HG03575 (cell line): ENCODE measurements around the gene RNF4.

Experiments used
- ATAC-seq: cut with Tn5 transposase; IDR thresholded peaks from one replicate; pipeline ENCODE4 v1.9.1; 2021; ENCODE audit not compliant: unreplicated experiment, insufficient number of reproducible peaks, low FRiP score; ENCODE audit errors: extremely low read depth

RNF4 gene

DNA sequence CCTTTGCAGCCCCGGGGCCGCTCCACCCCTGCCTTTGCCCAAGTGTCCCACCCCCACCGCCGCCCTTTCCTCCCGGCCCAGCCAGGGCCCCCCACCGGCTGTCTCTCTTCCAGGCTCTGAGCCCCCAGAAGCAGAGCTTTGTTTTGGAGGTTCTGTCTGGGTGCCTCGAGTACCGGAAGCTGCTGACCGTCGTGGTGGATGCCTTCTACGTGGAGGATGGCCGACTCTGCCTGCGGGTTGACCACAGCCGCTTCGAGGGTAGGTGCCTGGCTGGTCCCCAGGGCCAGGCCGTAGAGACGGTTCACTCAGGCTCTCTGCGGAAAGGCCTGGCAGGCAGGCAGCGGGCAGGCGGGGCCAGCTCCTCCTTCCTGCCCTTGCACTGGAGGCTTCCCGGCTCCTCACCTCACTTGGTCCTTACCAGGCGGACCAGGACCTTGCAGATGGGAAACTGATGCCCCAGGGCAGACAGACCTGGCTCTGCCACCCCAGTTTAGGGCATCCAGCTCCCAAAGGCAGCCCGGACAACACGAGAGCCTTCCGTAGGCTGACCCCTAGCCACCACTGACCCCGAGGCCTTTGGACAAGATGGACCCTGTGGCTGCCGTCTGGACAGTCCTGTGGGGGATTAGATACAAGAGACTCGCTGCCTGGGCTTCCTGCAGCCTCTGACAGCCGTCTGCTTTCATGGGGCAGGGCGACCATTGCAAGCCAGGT, 32.0 kb upstream of the RNF4 start:
- no peak for ATAC-seq

DNA sequence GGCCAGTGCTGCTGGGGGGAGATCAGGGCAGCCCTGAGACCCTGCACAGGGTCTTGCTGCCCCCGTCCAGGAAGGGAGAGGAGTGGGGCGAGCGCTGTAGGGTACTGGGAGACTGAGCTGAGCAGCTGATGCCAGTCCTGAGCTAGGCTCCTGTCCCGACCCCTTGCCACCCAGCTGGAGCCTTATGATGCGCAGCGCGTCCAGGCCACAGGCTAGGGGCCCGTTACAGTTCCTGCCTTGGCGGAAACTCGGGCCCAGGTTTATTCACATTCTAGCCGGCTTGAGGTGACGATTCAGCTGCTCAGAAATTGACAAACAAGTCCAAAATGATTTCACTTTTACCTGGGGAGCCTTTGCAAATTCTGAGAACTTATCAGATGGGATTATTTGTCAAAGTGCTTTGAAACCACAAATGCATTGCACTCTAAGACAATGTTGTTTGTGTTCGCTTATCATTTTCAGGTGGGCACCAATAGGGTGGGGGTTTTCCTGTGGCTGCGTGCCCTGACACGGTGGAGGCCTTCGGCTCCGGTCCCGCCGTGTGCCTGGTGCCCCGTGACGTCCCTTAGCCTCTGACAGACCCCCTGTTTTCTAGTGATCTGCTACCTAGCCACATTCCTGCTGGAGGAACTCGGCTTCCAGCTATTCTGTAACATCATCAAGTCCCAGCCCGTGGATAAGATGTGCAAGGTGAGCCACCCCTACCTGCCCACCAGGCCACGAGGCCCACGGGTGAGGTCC, 31.3 kb upstream of the RNF4 start:
- no peak for ATAC-seq

DNA sequence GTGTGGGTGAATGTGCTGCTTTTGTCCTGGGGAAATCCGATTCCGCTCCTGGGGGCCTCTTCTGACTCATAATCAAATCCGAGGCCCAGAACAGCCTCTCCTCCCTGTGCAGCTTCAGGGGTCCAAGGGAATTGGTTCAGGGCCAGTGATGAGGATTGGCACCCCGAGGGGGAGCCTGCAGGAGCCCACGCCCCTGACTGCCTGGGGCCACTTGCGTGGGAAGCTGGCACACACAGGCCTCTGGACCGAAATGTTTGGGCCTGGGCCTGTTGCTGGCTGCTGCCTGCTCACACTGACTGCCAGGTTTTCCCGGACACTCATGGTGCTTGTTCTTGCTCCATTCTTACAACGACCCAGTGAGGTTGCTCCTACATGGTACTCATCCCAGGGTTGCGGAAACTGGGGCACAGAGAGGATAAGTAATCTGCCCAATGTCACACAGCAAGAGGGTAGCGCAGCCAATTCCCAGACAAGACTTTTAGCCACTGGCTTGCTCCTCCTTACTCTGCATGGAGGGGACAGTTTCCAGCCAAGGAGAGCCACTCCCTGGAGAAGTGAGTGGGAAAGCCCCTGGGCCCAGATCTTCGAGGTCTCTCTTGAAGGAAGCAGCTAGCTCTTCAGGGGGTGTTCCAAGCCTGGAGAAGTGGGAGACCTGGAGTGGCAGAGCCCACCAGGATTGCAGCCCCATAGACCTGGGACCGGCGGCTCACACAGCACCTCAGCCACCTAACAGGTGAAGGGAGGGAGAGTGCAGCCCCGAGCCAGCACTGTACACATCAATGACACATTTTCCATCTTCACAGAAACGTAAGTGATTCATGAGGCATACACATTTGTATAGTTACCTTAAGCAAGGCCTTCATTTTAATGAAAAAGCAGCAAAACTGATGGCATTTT, 29.8 kb upstream of the RNF4 start:
- no peak for ATAC-seq

DNA sequence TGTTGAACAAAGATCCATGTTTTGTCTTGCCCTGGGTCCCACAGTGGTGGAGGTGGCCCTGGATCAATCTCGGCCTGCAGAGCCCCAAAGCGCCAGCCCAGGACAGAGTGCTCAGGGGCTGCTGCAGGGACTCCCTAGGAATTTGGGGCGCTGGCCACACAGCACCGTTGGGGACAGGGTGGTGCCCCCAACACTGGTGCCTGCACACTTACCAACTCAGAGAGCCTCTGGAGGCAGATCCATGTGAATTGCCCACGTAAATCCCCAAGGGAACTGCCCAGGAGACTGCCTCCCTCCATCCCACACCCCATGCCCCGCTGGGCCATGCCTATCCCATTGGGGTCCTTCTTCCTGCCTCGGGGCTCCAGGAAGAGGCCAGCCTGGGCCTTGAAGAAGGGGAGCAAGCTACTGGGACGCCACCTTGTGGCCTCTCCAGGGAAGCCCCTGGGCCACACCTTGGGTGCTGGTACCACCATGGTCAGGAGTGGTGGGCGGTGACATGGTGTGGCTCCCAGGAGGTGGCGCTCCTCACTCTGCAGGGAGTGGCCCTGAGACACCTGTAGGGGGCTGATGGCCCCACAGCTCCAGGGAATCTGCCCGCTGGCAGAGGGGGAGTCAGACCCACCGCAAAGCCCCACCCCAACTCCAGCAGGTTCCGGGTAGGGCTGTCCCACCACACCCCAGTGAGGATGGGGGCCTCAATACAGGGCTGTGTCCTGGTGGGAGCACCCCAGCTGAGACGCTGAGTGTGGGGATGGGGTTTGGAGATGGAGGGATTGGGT, 27.3 kb upstream of the RNF4 start:
- ATAC-seq = no peak

DNA sequence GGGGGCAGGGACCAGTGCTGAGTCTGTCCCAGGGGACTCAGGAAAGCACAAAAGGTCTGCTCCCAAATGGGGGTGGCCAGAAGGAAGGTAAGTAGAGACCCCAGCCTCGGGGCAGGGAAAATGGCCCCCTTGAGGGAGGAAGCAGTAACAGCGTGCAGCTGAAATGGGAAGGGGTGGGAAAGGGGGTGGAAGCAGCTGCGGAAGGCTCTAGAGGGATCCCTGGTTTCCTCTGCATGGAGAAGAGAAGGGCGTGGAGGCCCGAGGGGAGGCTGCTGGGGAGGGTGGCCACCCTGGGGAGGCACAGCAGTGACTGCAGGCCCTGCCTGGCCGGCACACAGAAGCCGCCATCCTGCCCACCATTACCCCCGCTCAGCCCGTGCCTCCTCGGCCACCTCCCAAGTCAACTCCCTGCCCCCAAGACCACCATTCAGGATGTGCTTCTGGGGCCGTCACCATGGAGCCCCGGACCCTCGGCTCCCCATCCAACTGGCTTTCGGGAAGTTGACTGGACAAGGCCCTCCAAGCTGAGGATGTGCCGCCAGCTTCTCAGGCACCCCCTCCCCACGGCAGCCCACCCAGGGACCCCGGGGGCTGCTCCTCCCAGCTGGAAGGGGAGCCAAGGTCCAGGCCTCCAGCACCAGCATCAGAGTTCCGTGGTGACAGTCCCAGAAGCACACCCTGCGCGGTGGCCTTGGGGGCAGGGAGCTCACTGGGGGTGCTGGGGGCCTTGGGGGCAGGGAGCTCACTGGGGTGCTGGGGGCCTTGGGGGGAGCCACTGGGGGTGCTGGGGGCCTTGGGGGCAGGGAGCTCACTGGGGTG, 26.5 kb upstream of the RNF4 start:
- ATAC-seq = no peak

DNA sequence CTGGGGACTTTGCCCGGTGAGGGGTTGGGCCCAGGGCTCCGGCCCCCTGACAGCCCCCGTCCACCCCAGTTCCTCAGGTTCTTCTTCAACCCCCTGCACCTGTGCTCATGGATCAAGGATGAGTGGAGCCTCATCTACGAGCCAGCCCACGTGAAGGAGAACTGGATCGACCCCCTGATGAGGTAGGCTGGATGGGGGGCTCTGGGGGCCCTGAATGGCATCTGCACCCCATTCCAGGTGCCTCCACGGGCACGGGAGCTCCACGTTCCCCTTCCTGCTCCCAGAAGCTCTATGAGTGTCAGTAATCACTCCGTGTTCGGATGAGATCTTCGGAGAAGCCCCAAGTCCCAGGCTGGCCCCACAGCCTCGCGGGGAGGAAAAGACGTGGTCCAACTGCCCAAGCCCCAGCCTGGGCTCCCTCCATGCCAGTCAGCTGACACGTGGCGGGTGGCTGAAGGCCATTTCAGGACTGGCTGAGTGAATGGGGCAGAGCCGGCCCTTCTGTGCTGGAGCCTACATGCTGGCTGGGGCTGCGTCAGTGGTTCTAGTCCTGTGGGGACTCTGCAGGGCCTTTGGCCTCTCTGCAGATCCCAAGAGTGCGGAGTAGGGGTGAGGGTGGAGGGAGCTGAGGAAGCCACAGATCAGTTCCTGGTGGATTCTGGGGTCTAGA, 25.7 kb upstream of the RNF4 start:
- ATAC-seq = no peak

DNA sequence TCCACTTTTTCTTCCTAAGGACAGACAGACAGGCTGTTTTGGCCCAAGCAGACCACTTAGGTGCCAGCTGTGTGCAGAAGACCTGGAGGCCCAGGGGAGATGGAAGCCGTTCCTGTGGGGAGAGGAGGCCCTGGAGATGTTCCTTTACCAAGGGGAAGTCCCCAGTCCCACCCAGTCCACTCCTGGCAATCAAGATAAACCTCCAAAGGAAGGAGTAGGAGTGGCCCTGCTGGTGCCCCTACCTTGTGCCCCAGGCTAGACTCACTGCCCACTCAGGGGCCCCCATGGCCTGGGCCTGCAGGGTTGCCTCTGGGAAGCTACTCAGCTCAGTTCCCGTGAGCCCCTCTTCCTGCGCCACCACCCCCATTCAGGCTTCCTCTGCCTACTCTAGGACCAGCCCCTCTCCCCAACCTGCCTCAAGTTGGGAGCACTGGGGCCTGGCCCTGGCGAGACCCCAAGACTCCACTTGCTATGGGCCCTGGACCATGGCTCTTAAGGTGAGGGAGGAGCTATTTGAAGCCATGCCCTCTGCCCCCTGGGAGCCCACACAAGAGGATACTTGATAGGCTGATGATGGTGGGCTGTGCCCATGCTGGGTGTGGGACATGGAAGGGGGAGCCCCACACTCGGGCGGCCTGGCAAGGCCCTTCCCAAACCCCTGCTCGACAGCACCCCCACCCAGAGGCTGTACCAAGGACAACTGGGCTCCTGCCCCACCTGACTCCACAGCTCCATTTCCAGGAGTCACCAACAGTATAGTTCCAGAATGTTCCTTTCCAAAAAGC, 24.8 kb upstream of the RNF4 start:
- ATAC-seq = no peak

DNA sequence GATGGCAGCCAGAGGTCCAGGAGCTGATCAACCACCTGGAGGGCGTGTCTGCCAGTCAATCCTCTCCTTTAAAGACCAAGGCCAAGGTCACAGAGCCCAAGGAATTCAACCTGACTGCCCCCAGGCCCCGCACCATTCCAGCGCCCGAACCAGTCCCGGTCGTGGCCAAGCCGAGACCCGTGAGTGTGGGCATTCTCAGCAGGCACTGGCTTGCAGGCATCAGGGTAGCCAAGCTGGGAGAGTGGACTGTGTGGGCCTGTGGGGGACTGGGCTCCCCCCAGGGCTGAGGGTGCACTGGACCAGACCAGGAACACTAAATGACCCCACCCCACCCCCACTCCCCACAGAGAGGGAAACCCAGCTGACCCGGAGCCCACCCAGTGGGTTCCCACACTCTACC, 23.8 kb upstream of the RNF4 start:
- no peak for ATAC-seq

DNA sequence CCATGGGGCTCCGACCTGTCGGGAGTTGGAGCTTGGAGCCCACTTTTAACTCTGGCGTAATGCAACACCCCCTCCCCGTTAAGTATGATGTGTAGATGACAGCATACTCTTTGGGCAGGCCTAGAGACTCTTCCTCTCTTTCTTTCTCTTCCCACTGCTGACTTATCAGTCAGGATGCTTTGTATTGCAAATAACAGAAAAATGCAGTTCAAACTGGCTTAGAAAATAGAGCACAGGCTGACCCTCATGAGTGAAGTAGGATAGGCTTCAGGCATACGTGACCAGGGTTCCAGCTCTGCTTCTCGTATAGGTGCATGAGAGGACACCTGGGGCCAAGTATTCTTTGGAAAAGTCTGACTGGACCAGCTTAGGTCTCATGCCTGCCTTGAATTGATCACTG, 23.3 kb upstream of the RNF4 start:
- no peak for ATAC-seq

DNA sequence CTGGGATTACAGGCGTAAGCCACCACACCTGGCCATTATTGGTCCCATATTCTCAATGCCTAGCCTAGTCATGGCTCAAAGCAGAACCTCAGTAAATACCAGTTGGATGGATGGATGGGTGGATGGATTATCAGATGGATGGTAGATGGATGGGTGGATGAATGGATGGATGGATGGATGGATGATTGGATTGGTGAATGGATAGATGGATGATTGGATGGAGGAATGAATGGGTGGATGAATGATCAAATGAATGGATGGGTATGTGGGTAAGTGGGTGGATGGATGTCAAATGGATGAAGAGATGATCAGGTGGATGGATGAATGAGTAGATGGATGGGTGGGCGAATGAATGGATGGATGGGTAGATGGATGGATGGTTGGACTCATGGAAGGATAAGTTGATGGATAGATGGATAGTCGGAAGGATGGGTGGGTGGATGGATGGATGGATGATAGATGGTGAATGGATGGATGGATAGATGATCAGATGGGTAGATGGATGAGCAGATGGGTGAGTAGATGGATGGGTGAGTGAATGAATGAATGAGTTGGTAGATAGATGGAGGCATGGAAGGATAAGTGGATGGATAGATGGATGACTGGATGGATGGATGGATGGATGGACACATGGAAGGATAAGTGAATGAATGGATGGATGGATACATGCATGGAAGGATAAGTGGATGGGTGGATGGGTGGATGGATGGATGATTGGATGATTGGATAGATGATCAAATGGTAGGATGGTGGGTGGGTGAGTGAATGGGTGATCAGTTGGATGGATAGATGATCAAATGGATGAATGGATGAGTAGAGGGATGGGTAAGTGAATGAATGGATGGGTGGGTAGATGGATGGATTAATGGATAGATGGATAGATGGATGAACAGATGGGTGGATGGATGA, 22.0 kb upstream of the RNF4 start:
- ATAC-seq = no peak

DNA sequence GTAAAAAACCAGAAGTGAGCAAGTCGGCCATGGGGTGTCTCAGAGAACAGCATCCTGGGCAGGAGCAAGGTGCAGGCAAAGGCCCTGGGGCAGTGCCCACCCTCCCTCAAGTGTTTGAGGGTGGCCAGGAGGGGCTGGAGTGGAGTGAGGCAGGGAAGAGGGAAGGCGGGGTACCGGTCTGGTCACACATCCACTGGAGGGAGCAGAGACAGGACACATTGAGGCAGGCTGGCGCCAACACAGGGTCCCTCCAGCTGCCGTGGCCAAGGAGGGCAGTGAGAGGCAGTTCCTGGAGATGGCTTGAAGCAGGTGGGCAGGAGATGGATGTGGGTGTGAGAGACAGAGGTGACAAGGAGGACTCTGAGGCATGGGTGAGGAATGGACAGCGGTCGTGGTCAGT, 20.3 kb upstream of the RNF4 start:
- ATAC-seq = no peak

DNA sequence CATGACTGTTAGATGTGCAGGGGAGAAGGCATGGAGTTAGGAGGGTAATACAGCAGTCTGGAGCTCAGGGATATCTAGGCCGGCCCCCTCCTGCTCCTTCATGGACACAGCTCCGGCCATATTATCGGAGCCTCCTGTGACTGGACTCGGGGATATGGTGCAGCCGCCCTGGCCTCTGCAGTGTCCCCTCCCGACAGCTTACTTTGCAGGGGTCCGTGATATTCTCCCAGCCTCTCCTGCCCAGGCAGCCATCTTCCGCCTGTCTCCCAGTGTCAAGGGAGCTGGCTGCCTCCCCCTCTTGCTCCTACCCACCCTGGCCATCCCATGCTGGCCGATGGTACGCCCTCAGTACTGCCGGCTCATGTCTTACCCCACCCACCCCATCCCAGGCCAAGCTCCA, 19.9 kb upstream of the RNF4 start:
- ATAC-seq = no peak

DNA sequence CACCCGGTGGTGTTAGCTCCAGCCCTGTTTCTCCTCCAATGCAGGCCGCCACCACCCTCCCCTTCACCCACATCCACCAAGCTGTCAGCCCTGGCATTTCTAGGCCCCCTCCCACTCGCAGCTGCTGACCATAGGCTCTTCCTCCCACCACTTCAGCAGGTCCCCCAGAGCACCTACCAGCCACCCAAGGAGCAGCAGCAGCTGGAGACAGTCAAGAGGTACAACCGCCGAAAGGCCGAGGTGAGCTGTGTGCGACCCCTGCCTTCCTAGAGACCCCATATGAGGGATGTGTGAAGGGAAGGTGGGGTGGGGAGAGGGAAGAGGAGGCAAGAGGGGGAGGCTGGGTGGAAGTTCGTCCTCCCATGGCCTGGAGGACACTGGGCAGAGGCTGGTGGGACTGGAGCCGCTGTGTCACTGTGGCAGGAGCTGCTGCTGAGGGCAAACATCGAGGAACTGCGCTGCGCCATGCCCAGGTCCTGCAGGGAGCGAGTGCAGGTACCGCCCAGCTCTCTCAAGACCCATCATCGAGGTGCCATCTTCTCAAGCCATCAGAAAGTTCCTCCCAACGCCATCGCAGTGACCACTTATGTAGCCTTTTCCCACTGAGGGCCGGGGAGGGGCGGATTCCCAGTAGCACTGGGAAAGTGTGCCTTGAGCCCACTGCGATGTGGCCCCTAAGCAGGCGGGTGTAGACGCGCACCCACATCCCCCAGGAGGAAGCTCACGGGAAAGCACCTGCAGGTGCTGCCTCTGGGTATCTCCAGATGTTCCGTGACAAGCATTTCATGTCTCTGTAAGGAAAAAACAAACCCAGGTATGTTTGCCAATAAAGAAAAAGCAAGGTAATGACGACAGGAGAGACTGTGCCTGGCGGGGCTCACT, 19.2 kb upstream of the RNF4 start:
- no peak for ATAC-seq

DNA sequence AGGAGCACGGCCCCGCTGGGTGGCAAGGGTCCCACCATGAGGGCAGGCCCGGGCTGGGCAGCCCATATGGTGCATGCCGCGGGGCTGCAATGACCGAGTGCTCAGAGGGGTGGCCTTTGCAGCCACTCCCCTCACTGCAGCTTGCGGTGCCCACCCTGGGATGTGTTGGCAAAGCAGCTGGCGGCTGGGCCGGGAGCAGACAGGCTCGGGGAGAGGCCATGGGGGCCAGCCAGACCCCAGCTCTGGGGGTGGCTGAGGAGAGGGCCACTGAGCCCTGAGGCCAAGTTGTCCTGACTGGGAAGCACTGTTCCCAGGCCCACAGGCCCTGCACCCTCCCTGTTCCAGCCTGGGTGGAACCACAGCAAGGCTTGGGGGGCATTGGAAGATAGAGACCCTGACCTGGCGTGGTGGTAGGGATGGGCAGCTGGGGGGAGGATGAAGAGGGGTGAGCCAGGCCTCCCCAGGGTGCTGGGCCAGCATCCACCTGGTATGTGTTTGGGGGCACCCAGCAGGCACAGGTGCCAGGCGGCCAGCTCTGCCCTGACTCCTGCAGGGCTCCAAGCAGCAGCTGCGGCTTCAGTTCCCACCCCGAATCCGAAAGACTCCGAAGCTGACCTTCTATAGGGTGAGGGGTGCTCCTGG, 18.4 kb upstream of the RNF4 start:
- no peak for ATAC-seq

DNA sequence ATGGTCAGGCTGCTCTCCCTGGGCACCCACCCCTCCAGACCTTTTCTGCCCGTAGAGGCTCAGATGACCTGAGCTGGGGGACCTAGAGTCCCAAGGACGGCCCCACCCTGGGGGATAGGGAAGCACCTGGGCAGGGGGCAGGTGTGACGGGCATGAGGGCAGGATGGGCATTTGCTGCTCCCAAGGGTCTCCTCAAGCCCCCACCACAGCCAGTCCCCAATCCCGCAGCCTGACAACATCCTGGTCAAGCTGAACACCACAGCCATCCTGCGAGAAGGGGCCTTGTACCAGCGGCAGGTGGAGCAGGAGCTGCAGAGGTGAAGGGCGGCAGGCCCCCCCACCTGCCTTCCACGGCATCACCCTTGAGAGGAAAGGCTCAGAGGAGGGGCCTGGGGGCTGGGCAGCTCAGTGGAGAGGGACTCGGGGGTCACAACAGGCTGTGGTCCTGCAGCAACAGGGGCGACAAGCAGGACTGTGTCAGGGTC, 17.8 kb upstream of the RNF4 start:
- ATAC-seq = no peak
